Neural progenitor cell (in vitro differentiated cells): ENCODE measurements around the gene NOL6. TPM values are rescaled to one million over a fixed set of nuclear protein-coding genes. Genes with fewer than 3 reads are reported as not detected.

Experiments
- DNase-seq: peaks from one replicate; pipeline ENCODE4 v3.0.0-alpha.2; 2016; ENCODE audit warnings: low spot score
- H2AFZ ChIP-seq: fragments of 200-600 bp; sonication (generic); replicated peaks from 2 replicates; pipeline ENCODE4 v1.6.1; 2016; ENCODE audit warnings: antibody characterized with exemption
- H3F3A ChIP-seq: fragments of 200-600 bp; sonication (generic); 2 replicates; pipeline ENCODE4 v1.6.1; 2016; ENCODE audit warnings: antibody characterized with exemption, low read depth
- H3K27ac ChIP-seq: fragments of 200-600 bp; sonication (generic); 2 replicates; pipeline ENCODE4 v1.5.1; 2016; ENCODE audit warnings: mild to moderate bottlenecking
- H3K27me3 ChIP-seq: fragments of 200-600 bp; sonication (generic); 2 replicates; pipeline ENCODE4 v1.6.1; 2016; ENCODE audit warnings: mild to moderate bottlenecking, moderate library complexity
- H3K36me3 ChIP-seq: fragments of 200-600 bp; sonication (generic); 2 replicates; pipeline ENCODE4 v1.5.1; 2016
- H3K4me1 ChIP-seq: fragments of 200-600 bp; sonication (generic); 2 replicates; pipeline ENCODE4 v1.6.1; 2016; ENCODE audit warnings: mixed run types
- H3K4me2 ChIP-seq: fragments of 200-600 bp; sonication (generic); 2 replicates; pipeline ENCODE4 v1.6.1; 2016
- H3K4me3 ChIP-seq: fragments of 200-600 bp; sonication (generic); 2 replicates; pipeline ENCODE4 v1.5.1; 2016
- H3K79me2 ChIP-seq: fragments of 200-600 bp; sonication (generic); 2 replicates; pipeline ENCODE4 v1.6.1; 2016; ENCODE audit warnings: low read depth
- H3K9ac ChIP-seq: fragments of 200-600 bp; sonication (generic); 2 replicates; pipeline ENCODE4 v1.6.1; 2016
- H3K9me3 ChIP-seq: fragments of 200-600 bp; sonication (generic); 2 replicates; pipeline ENCODE4 v1.5.1; 2016; ENCODE audit warnings: low read depth
- H4K20me1 ChIP-seq: fragments of 200-600 bp; sonication (generic); 2 replicates; pipeline ENCODE4 v1.6.1; 2016; ENCODE audit warnings: low read depth
- H3K27ac Mint-ChIP-seq: 3 replicates; pipeline ENCODE4 v1.8.0; 2021; ENCODE audit warnings: mixed read lengths
- H3K27me3 Mint-ChIP-seq: 2 replicates; pipeline ENCODE4 v1.8.0; 2022; ENCODE audit warnings: low read depth, mild to moderate bottlenecking, inconsistent platforms, moderate library complexity, mixed read lengths; ENCODE audit not compliant: insufficient read depth
- H3K36me3 Mint-ChIP-seq: 3 replicates; pipeline ENCODE4 v1.8.0; 2021; ENCODE audit warnings: mixed read lengths
- H3K4me1 Mint-ChIP-seq: 3 replicates; pipeline ENCODE4 v1.8.0; 2021; ENCODE audit warnings: mixed read lengths
- H3K4me3 Mint-ChIP-seq: 3 replicates; pipeline ENCODE4 v1.8.0; 2021; ENCODE audit warnings: mild to moderate bottlenecking, moderate library complexity, mixed read lengths
- H3K9me3 Mint-ChIP-seq: 3 replicates; pipeline ENCODE4 v1.8.0; 2020; ENCODE audit warnings: mixed read lengths
- CTCF ChIP-seq: fragments of 200-600 bp; sonication (generic); IDR thresholded peaks from 2 replicates; pipeline ENCODE4 v1.5.1; 2017; ENCODE audit warnings: antibody characterized with exemption, mild to moderate bottlenecking
- EZH2 ChIP-seq: fragments of 200-600 bp; sonication (generic); IDR thresholded peaks from 2 replicates; pipeline ENCODE4 v1.6.1; 2017; ENCODE audit warnings: antibody characterized with exemption, mild to moderate bottlenecking, moderate library complexity
- EZH2phosphoT487 ChIP-seq: fragments of 200-600 bp; sonication (generic); IDR thresholded peaks from 2 replicates; pipeline ENCODE4 v1.6.1; 2017; ENCODE audit warnings: antibody characterized with exemption
- total RNA-seq: library from RNA; depleted of rRNA; stranded (reverse); fragments of >200 nt; gene quantifications from 2 replicates; pipeline ENCODE4 v1.2.3, GENCODE V29; 2015; ENCODE audit warnings: low replicate concordance

The NOL6 gene
- total RNA-seq, 1 donor from 2014 or later, result 9.2 TPM

- Histone ChIP-seq H3K4me3 (no peak overlapping the region), H3F3A (no peaks in the 10 kb centered on the region), H3K9ac (no peak overlapping the region), H3K27ac (no peak overlapping the region), H2AFZ (no peak overlapping the region), H3K4me2 (no peak overlapping the region), H3K79me2 (no peaks in the 10 kb centered on the region), H3K4me1 (no peaks in the 10 kb centered on the region), H3K36me3 (no peaks in the 10 kb centered on the region), H3K27me3 (no peaks in the 10 kb centered on the region), H3K9me3 (no peaks in the 10 kb centered on the region), H4K20me1 (no peaks in the 10 kb centered on the region)
- Mint-ChIP-seq H3K4me3 (no peak overlapping the region), H3K36me3 (peaks cover 7% of the 10 kb centered on the region), H3K9me3 (no peaks in the 10 kb centered on the region), H3K4me1 (no peaks in the 10 kb centered on the region), H3K27ac (no peak overlapping the region), H3K27me3 (peaks cover 6% of the 10 kb centered on the region)
- TF ChIP-seq CTCF, result no peak
- TF ChIP-seq EZH2phosphoT487, result no peak
- no peak for TF ChIP-seq EZH2
- DNase-seq, result no peak
Observed at GRCh38 chr9:33463151-33463550, 10.6 kb downstream of the NOL6 start.

GRCh38 chr9:33461492-33461891, 12.2 kb downstream of the NOL6 start:
- peaks cover 7% of the 10 kb centered on the region for H3K36me3 Mint-ChIP-seq
- Histone ChIP-seq H3K9ac (no peak overlapping the region), H2AFZ (no peak overlapping the region), H3K9me3 (no peaks in the 10 kb centered on the region), H3K27me3 (no peaks in the 10 kb centered on the region), H3K27ac (no peak overlapping the region), H3K79me2 (no peaks in the 10 kb centered on the region), H3K36me3 (no peaks in the 10 kb centered on the region), H3K4me3 (no peak overlapping the region), H3K4me2 (no peak overlapping the region), H3F3A (no peaks in the 10 kb centered on the region), H4K20me1 (no peaks in the 10 kb centered on the region), H3K4me1 (no peaks in the 10 kb centered on the region)
- DNase-seq, result no peak
- TF ChIP-seq CTCF (no peak), EZH2 (no peak), EZH2phosphoT487 (no peak)
- H3K27ac Mint-ChIP-seq, result no peak overlapping the region
- no peak overlapping the region for H3K4me3 Mint-ChIP-seq
- H3K4me1 Mint-ChIP-seq, result no peaks in the 10 kb centered on the region
- H3K9me3 Mint-ChIP-seq, result no peaks in the 10 kb centered on the region
- H3K27me3 Mint-ChIP-seq, result peaks cover 3% of the 10 kb centered on the region

GRCh38 chr9:33460854-33461253, 12.9 kb downstream of the NOL6 start:
- TF ChIP-seq EZH2phosphoT487 (no peak), CTCF (no peak), EZH2 (no peak)
- H3K4me1 ChIP-seq, result no peaks in the 10 kb centered on the region
- H3K27ac ChIP-seq, result no peak overlapping the region
- Mint-ChIP-seq H3K4me1 (no peaks in the 10 kb centered on the region), H3K27me3 (peaks cover 4% of the 10 kb centered on the region), H3K36me3 (peaks cover 7% of the 10 kb centered on the region), H3K4me3 (no peak overlapping the region), H3K9me3 (no peaks in the 10 kb centered on the region), H3K27ac (no peak overlapping the region)
- H3K9ac ChIP-seq, result no peak overlapping the region
- H3K9me3 ChIP-seq, result no peaks in the 10 kb centered on the region
- no peak for DNase-seq
- H3K79me2 ChIP-seq, result no peaks in the 10 kb centered on the region
- H4K20me1 ChIP-seq, result no peaks in the 10 kb centered on the region
- no peak overlapping the region for H3K4me3 ChIP-seq
- no peaks in the 10 kb centered on the region for H3F3A ChIP-seq
- H3K27me3 ChIP-seq, result no peaks in the 10 kb centered on the region
- H3K4me2 ChIP-seq, result no peak overlapping the region
- no peaks in the 10 kb centered on the region for H3K36me3 ChIP-seq
- H2AFZ ChIP-seq, result no peak overlapping the region
